WTC11 (cell line): Measurements from ENCODE around the gene HPS5.

Experiments
- CREB1 ChIP-seq: sonication (generic); formaldehyde crosslinking; IDR thresholded peaks from 2 replicates; pipeline ENCODE4 v1.8.0; 2023; ENCODE audit warnings: mild to moderate bottlenecking, missing genetic modification reagents
- CTCF ChIP-seq: fragments of 200-600 bp; IDR thresholded peaks from 2 replicates; pipeline ENCODE4 v1.8.0; 2022; ENCODE audit warnings: antibody characterized with exemption
- ELF4 ChIP-seq: sonication (generic); formaldehyde crosslinking; IDR thresholded peaks from 2 replicates; pipeline ENCODE4 v1.8.1; 2022; ENCODE audit warnings: low read depth, mild to moderate bottlenecking, moderate library complexity, missing genetic modification reagents
- ESRRA ChIP-seq: sonication (generic); formaldehyde crosslinking; IDR thresholded peaks from 2 replicates; pipeline ENCODE4 v1.8.1; 2022; ENCODE audit warnings: mild to moderate bottlenecking, missing genetic modification reagents, borderline replicate concordance
- IRF2 ChIP-seq: sonication (generic); formaldehyde crosslinking; IDR thresholded peaks from 2 replicates; pipeline ENCODE4 v1.8.0; 2022; ENCODE audit warnings: low read depth, missing genetic modification reagents, borderline replicate concordance
- SP1 ChIP-seq: sonication (generic); formaldehyde crosslinking; conservative IDR thresholded peaks from 2 replicates; pipeline ENCODE4 v1.8.1; 2022; ENCODE audit warnings: missing genetic modification reagents
- STAT6 ChIP-seq: sonication (generic); formaldehyde crosslinking; conservative IDR thresholded peaks from 2 replicates; pipeline ENCODE4 v1.8.1; 2023; ENCODE audit warnings: mild to moderate bottlenecking, low read depth, missing genetic modification reagents, moderate library complexity
- USF2 ChIP-seq: sonication (generic); formaldehyde crosslinking; IDR thresholded peaks from 2 replicates; pipeline ENCODE4 v1.8.1; 2023; ENCODE audit warnings: mild to moderate bottlenecking, missing genetic modification reagents, moderate library complexity
- ZNF121 ChIP-seq: sonication (generic); formaldehyde crosslinking; IDR thresholded peaks from 2 replicates; pipeline ENCODE4 v1.8.0; 2023; ENCODE audit warnings: missing genetic modification reagents
- TF ChIP-seq, protein P1 (sequence below): sonication (generic); formaldehyde crosslinking; IDR thresholded peaks from 2 replicates; pipeline ENCODE4 v1.8.1; 2023; ENCODE audit warnings: mild to moderate bottlenecking, missing genetic modification reagents

GRCh38 chr11:18253233-18253632 lies 68.7 kb downstream of the HPS5 start:
- TF ChIP-seq CTCF (no peak), USF2 (CRISPR knock-in tag) (no peak), STAT6 (CRISPR knock-in tag) (no peak), CREB1 (CRISPR knock-in tag) (no peak), ESRRA (CRISPR knock-in tag) (no peak), ELF4 (CRISPR knock-in tag) (no peak), ZNF121 (CRISPR knock-in tag) (no peak), SP1 (CRISPR knock-in tag) (no peak), IRF2 (CRISPR knock-in tag) (no peak)
- TF ChIP-seq, protein P1, sequence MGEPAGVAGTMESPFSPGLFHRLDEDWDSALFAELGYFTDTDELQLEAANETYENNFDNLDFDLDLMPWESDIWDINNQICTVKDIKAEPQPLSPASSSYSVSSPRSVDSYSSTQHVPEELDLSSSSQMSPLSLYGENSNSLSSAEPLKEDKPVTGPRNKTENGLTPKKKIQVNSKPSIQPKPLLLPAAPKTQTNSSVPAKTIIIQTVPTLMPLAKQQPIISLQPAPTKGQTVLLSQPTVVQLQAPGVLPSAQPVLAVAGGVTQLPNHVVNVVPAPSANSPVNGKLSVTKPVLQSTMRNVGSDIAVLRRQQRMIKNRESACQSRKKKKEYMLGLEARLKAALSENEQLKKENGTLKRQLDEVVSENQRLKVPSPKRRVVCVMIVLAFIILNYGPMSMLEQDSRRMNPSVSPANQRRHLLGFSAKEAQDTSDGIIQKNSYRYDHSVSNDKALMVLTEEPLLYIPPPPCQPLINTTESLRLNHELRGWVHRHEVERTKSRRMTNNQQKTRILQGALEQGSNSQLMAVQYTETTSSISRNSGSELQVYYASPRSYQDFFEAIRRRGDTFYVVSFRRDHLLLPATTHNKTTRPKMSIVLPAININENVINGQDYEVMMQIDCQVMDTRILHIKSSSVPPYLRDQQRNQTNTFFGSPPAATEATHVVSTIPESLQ (CRISPR knock-in tag): no peak
